Hair follicle dermal papilla cell (primary cell): ENCODE data around the gene HOXA2. TPM values are rescaled to one million over a fixed set of nuclear protein-coding genes. Genes with fewer than 3 reads are reported as not detected.

ENCODE experiments used
- small RNA-seq: library from RNA; depleted of rRNA; stranded (forward); fragments of <200 nt; gene quantifications from one replicate; pipeline ENCODE3, GENCODE V24; 2012
- total RNA-seq: library from RNA; depleted of rRNA; stranded (reverse); fragments of >200 nt; gene quantifications from 2 replicates; pipeline ENCODE4 v1.2.3, GENCODE V29; 2012

The HOXA2 gene
- 0.12 and 0.32 TPM in 2 replicates for total RNA-seq

GRCh38 chr7:27102581-27103442 is at the start of gene HOXA2:
TSS of gene HOXA2 (minus strand) at chr7:27102683. CDS start at chr7:27102500, 183 bp downstream.

GRCh38 chr7:27147199-27148030 is 44.9 kb upstream of the HOXA2 start, which contains the start of gene HOXA6:
TSS of gene HOXA6 (minus strand) at chr7:27147774. CDS start at chr7:27147749, 25 bp downstream.

GRCh38 chr7:27143023-27143949 is 40.8 kb upstream of the HOXA2 start, which contains the start of gene HOXA5:
TSS of gene HOXA5 (minus strand) at chr7:27143681. CDS start at chr7:27143607, 74 bp downstream.

GRCh38 chr7:27130540-27131389 is 28.3 kb upstream of the HOXA2 start, which contains the start of gene HOXA4:
TSS of gene HOXA4 (minus strand) at chr7:27130757. CDS start at chr7:27130733, 24 bp downstream.

GRCh38 chr7:27095897-27096767 is 6.4 kb downstream of the HOXA2 start, which contains the start of gene HOXA1:
TSS of gene HOXA1 (minus strand) at chr7:27096000. CDS start at chr7:27095912, 88 bp downstream.

Small RNA genes lying within 50 kb of the gene (small RNA-seq; reads per million reads assigned to genes)
- gene AC004080.5 (not detected), gene RF01977 (not detected)

Other genes starting within 250 kb of the HOXA2 start
- 6.9 and 7.8 TPM in 2 replicates for gene SKAP2, start 238.1 kb downstream of the HOXA2 start, total RNA-seq
- gene HOXA1, start 6.7 kb downstream of the HOXA2 start, total RNA-seq = under 0.01 TPM in 1 of 2 replicates, not detected in the other
- not detected in 2 replicates for gene HOXA4, start 28.1 kb upstream of the HOXA2 start, total RNA-seq
- gene HOXA5, start 41.0 kb upstream of the HOXA2 start, total RNA-seq = not detected in 2 replicates
- gene HOXA6, start 45.1 kb upstream of the HOXA2 start, total RNA-seq = not detected in 2 replicates
- not detected in 2 replicates for gene HOXA3, start 49.9 kb upstream of the HOXA2 start, total RNA-seq
- gene HOXA7, start 54.0 kb upstream of the HOXA2 start, total RNA-seq = not detected in 2 replicates
- 0.36 TPM in 1 of 2 replicates, not detected in the other for gene HOXA9, start 62.9 kb upstream of the HOXA2 start, total RNA-seq
- not detected in 2 replicates for gene HOXA10, start 71.6 kb upstream of the HOXA2 start, total RNA-seq
- not detected in 2 replicates for gene HOXA11, start 82.5 kb upstream of the HOXA2 start, total RNA-seq
- not detected in 2 replicates for gene HOXA13, start 97.4 kb upstream of the HOXA2 start, total RNA-seq
- not detected in 2 replicates for gene EVX1, start 140.1 kb upstream of the HOXA2 start, total RNA-seq